HCT116 (cell line): ENCODE data around the gene ADGRL3. TPM values are rescaled to one million over a fixed set of nuclear protein-coding genes. Genes with fewer than 3 reads are reported as not detected.

Experiments used
- ATAC-seq: fragments of 200-7000 bp; cut with Tn5 transposase; 2 replicates; pipeline ENCODE4 v1.9.1; 2020; ENCODE audit warnings: mild to moderate bottlenecking, moderate library complexity
- BruUV-seq: library from RNA; stranded (reverse); fragments of 400-500 nt; replicated peaks from 2 replicates; lab custom pipeline; 2021; lab: Mats Ljungman, UMichigan
- CTCF ChIA-PET: fragments of 300-600 bp; sonication (Branson Sonifier 250); formaldehyde crosslinking; loops from one replicate; lab custom pipeline; 2021; ENCODE audit warnings: antibody characterized with exemption; lab: Charles Lee
- POLR2A ChIA-PET: fragments of 300-600, 350-600 bp; sonication (Branson Sonifier 250); formaldehyde crosslinking; loops from one replicate; lab custom pipeline; 2021; ENCODE audit warnings: antibody characterized with exemption; lab: Charles Lee
- RAD21 ChIA-PET, 2 experiments: fragments of 300-600 bp; sonication (Branson Sonifier 250); formaldehyde crosslinking; loops; one replicate each; lab custom pipeline; 2023; ENCODE audit warnings: low total read pairs in 2 of 2; ENCODE audit not compliant: uncharacterized antibody in 2 of 2, unreplicated experiment in 2 of 2, low non-redundant PET in 1 of 2; lab: Charles Lee
- DNase-seq: peaks from one replicate; pipeline ENCODE4 v3.0.0-alpha.2; 2010; ENCODE audit warnings: low read depth, low spot score
- H2AFZ ChIP-seq: fragments of 200-600 bp; shearing (Covaris generic), sonication (generic); 2 replicates; pipeline ENCODE4 v1.6.1; 2017; ENCODE audit warnings: low read depth, mixed run types, mixed read lengths, antibody characterized with exemption, low read length; ENCODE audit not compliant: poor library complexity, severe bottlenecking
- H3K27ac ChIP-seq: 2 replicates; pipeline ENCODE4 v1.5.1; 2012; ENCODE audit warnings: low read depth, low read length
- H3K27me3 ChIP-seq: fragments of 200-600 bp; sonication (generic); 2 replicates; pipeline ENCODE4 v1.6.1; 2016; ENCODE audit warnings: mixed run types, low read length, mixed read lengths; ENCODE audit not compliant: insufficient read depth
- H3K36me3 ChIP-seq, 2 experiments: fragments of 200-500 bp in 1 of 2; fragments of 200-600 bp in 1 of 2; sonication (Bioruptor generic) in 1 of 2; sonication (generic) in 1 of 2; 2 replicates each; pipeline versions ENCODE4 v1.5.1 to v1.6.1; 2014 to 2016; ENCODE audit warnings: low read length in 2 of 2, inconsistent platforms in 1 of 2, mixed read lengths in 1 of 2, mixed run types in 1 of 2; ENCODE audit not compliant: insufficient read depth in 2 of 2, control insufficient read depth in 1 of 2
- H3K4me1 ChIP-seq, 2 experiments: fragments of 200-600 bp in 1 of 2; sonication (generic) in 1 of 2; 2 replicates each; pipeline versions ENCODE4 v1.5.1 to v1.6.1; 2012 to 2017; ENCODE audit warnings: low read length in 2 of 2, inconsistent platforms in 1 of 2, mild to moderate bottlenecking in 1 of 2, mixed read lengths in 1 of 2, mixed run types in 1 of 2, moderate library complexity in 1 of 2; ENCODE audit not compliant: insufficient read depth in 2 of 2, control insufficient read depth in 1 of 2
- H3K4me2 ChIP-seq: fragments of 200-600 bp; sonication (generic); 2 replicates; pipeline ENCODE4 v1.6.1; 2017; ENCODE audit warnings: mixed run types, low read length, mixed read lengths
- H3K4me3 ChIP-seq, 2 experiments: fragments of 200-600 bp in 1 of 2; sonication (generic) in 1 of 2; replicated peaks in 1 of 2; 2 replicates each; pipeline ENCODE4 v1.5.1; 2011 to 2016; ENCODE audit warnings: low read length in 2 of 2, control low read depth in 1 of 2, low read depth in 1 of 2, mild to moderate bottlenecking in 1 of 2, mixed read lengths in 1 of 2, mixed run types in 1 of 2
- H3K79me2 ChIP-seq: fragments of 200-600 bp; sonication (generic); 2 replicates; pipeline ENCODE4 v1.6.1; 2017; ENCODE audit warnings: mild to moderate bottlenecking, mixed run types, low read length, moderate library complexity, mixed read lengths; ENCODE audit not compliant: insufficient read depth
- H3K9ac ChIP-seq: fragments of 200-600 bp; sonication (generic); 2 replicates; pipeline ENCODE4 v1.6.1; 2016; ENCODE audit warnings: low read length, mixed read lengths
- H3K9me2 ChIP-seq: fragments of 200-600 bp; sonication (generic), shearing (Covaris generic); 2 replicates; pipeline ENCODE4 v1.6.1; 2017; ENCODE audit warnings: mixed run types, mild to moderate bottlenecking, moderate library complexity; ENCODE audit not compliant: insufficient read depth
- H3K9me3 ChIP-seq, 2 experiments: fragments of 200-500 bp in 1 of 2; fragments of 200-600 bp in 1 of 2; sonication (Bioruptor generic) in 1 of 2; sonication (generic) in 1 of 2; 2 replicates each; pipeline ENCODE4 v1.6.1; 2014 to 2017; ENCODE audit warnings: low read length in 2 of 2, mixed read lengths in 2 of 2, inconsistent platforms in 1 of 2, low read depth in 1 of 2, mild to moderate bottlenecking in 1 of 2, mixed run types in 1 of 2, moderate library complexity in 1 of 2; ENCODE audit not compliant: control insufficient read depth in 1 of 2, insufficient read depth in 1 of 2
- H4K20me1 ChIP-seq: fragments of 200-600 bp; sonication (generic), shearing (Covaris generic); 2 replicates; pipeline ENCODE4 v1.6.1; 2017; ENCODE audit warnings: mixed run types, mild to moderate bottlenecking, moderate library complexity; ENCODE audit not compliant: insufficient read depth
- CBX3 ChIP-seq: IDR thresholded peaks from 2 replicates; pipeline ENCODE4 v1.6.1; 2012; ENCODE audit warnings: low read depth
- CEBPB ChIP-seq: IDR thresholded peaks from 2 replicates; pipeline ENCODE4 v1.6.1; 2012; ENCODE audit warnings: low read depth
- EGR1 ChIP-seq: IDR thresholded peaks from 2 replicates; pipeline ENCODE4 v1.6.1; 2012; ENCODE audit warnings: low read depth
- ELF1 ChIP-seq: IDR thresholded peaks from 2 replicates; pipeline ENCODE4 v1.6.1; 2012; ENCODE audit warnings: low read depth, borderline replicate concordance
- EZH2 ChIP-seq: fragments of 200-600 bp; sonication (generic); IDR thresholded peaks from 2 replicates; pipeline ENCODE4 v1.6.1; 2017; ENCODE audit warnings: antibody characterized with exemption, mixed run types
- EZH2phosphoT487 ChIP-seq: fragments of 200-600 bp; IDR thresholded peaks from 2 replicates; pipeline ENCODE4 v1.6.1; 2018; ENCODE audit warnings: antibody characterized with exemption, borderline replicate concordance
- FOSL1 ChIP-seq: IDR thresholded peaks from 2 replicates; pipeline ENCODE4 v1.6.1; 2012; ENCODE audit warnings: low read depth
- POLR2A ChIP-seq: IDR thresholded peaks from 2 replicates; pipeline ENCODE4 v1.7.0; 2011; ENCODE audit warnings: borderline replicate concordance; ENCODE audit not compliant: insufficient read depth, insufficient read length; ENCODE audit errors: extremely low read depth
- POLR2AphosphoS5 ChIP-seq: IDR thresholded peaks from 2 replicates; pipeline ENCODE4 v1.6.1; 2011; ENCODE audit warnings: mild to moderate bottlenecking, low read depth, low read length, moderate library complexity
- RAD21 ChIP-seq: IDR thresholded peaks from 2 replicates; pipeline ENCODE4 v1.6.1; 2012; ENCODE audit warnings: low read depth, mild to moderate bottlenecking
- SRF ChIP-seq: IDR thresholded peaks from 2 replicates; pipeline ENCODE4 v1.6.1; 2012; ENCODE audit warnings: low read depth
- TCF7L2 ChIP-seq: IDR thresholded peaks from 2 replicates; pipeline ENCODE4 v1.7.0; 2011; ENCODE audit warnings: borderline replicate concordance, inconsistent platforms; ENCODE audit not compliant: insufficient read depth, insufficient read length; ENCODE audit errors: extremely low read depth
- YY1 ChIP-seq: IDR thresholded peaks from 2 replicates; pipeline ENCODE4 v1.6.1; 2011; ENCODE audit warnings: low read length, low read depth, moderate library complexity, mild to moderate bottlenecking; ENCODE audit not compliant: insufficient replicate concordance; ENCODE audit errors: extremely low read depth
- ZFX ChIP-seq: fragments of 450-650 bp; IDR thresholded peaks from 2 replicates; pipeline ENCODE4 v1.6.1; 2017
- ZNF274 ChIP-seq: fragments of 200-500 bp; sonication (Bioruptor generic); IDR thresholded peaks from 2 replicates; pipeline ENCODE4 v1.6.1; 2014; ENCODE audit warnings: mild to moderate bottlenecking, low read depth, low read length, inconsistent platforms
- intact Hi-C: fragments of 100-400 bp; cut with micrococcal nuclease; formaldehyde crosslinking; loops from 2 replicates; pipeline ENCODE4 v1.10.0; 2022
- total RNA-seq: library from RNA; stranded (reverse); gene quantifications from one replicate; pipeline ENCODE4 v1.2.1, GENCODE V29; 2021; ENCODE audit not compliant: unreplicated experiment
- TF ChIP-seq, protein P1 (sequence below): IDR thresholded peaks from 2 replicates; pipeline ENCODE4 v1.6.1; 2011; ENCODE audit warnings: mild to moderate bottlenecking, low read length, moderate library complexity; ENCODE audit not compliant: insufficient replicate concordance; ENCODE audit errors: extremely low read depth
- TF ChIP-seq, protein P2 (sequence below): IDR thresholded peaks from 2 replicates; pipeline ENCODE4 v1.6.1; 2012
- TF ChIP-seq, protein P3 (sequence below): IDR thresholded peaks from 2 replicates; pipeline ENCODE4 v1.6.1; 2012; ENCODE audit warnings: low read depth
- TF ChIP-seq, protein P4 (sequence below), 3 experiments: fragments of 200-600 bp in 1 of 3; sonication (generic) in 1 of 3; IDR thresholded peaks in 2 of 3; conservative IDR thresholded peaks in 1 of 3; 2 replicates each; pipeline ENCODE4 v1.5.1; 2012 to 2017; ENCODE audit warnings: low read depth in 2 of 3, low read length in 2 of 3, antibody characterized with exemption in 1 of 3, borderline replicate concordance in 1 of 3, control low read depth in 1 of 3, mild to moderate bottlenecking in 1 of 3, mixed read lengths in 1 of 3, mixed run types in 1 of 3, moderate library complexity in 1 of 3; ENCODE audit not compliant: insufficient read depth in 1 of 3

The ADGRL3 gene
- total RNA-seq, 1 experiment from 2014 or later: not detected

DNA sequence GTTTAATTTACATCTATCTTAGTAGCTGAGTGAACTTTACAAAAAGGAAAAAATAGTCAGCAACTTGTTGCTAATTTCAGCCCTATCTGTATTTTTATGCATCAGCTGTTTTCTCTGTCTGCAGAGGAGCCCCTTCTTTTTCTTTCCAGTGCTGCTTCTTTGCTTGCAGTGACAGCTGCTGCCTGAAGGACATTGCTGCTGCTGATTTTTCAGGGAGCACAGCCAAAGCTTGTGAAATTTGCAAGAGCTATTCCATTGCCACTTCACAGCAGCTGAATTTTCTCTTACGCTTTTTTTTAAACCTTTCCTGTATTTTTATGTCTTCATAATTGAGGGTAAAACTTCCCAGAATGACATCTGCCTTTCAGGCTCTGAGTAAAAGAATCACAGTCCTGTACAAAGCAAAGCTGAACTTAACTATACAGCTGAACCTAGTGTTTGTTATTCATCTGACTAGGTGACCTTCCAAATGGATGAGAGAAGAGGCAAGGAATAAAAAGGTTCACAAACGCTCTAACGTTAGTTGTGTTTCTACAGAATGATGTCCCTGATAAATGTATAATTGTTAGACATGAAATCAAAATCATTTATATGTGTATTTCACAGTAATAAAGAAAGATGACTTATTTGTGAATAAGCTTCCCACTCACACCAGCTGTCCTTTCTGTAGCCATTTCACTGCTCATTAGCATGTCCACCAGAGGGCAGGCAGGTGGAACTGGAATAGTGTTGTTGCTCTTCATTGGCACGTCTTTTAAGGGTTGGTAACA is 541.4 kb downstream of the ADGRL3 start:
- H3K36me3 ChIP-seq: no peaks in the 10 kb centered on the region
- no peaks in the 10 kb centered on the region for H4K20me1 ChIP-seq
- DNase-seq (no peak), ATAC-seq (no peak)
- no peaks in the 10 kb centered on the region for H3K4me1 ChIP-seq
- no peak overlapping the region for H3K27ac ChIP-seq
- H2AFZ ChIP-seq: no peak overlapping the region
- RAD21 ChIA-PET: no interaction called here
- no peak overlapping the region for H3K4me3 ChIP-seq
- no peaks in the 10 kb centered on the region for H3K79me2 ChIP-seq
- H3K4me2 ChIP-seq: no peak overlapping the region
- POLR2A ChIA-PET: no interaction called here
- BruUV-seq: no TSS peak
- peaks cover 0 to 17% of the 10 kb centered on the region in 2 experiments; a peak in 3 of 4 replicates for H3K9me3 ChIP-seq
- CTCF ChIA-PET: no interaction called here
- no peaks in the 10 kb centered on the region for H3K27me3 ChIP-seq
- no peaks in the 10 kb centered on the region for H3K9me2 ChIP-seq
- H3K9ac ChIP-seq: no peak overlapping the region
- TF ChIP-seq EZH2phosphoT487 (no peak), EZH2 (no peak), YY1 (no peak), CBX3 (no peak), POLR2A (no peak), TCF7L2 (no peak), CEBPB (no peak), RAD21 (no peak), ZFX (no peak), FOSL1 (no peak), POLR2AphosphoS5 (no peak), EGR1 (no peak), SRF (no peak), ELF1 (no peak), ZNF274 (no peak)
- TF ChIP-seq, protein P1, sequence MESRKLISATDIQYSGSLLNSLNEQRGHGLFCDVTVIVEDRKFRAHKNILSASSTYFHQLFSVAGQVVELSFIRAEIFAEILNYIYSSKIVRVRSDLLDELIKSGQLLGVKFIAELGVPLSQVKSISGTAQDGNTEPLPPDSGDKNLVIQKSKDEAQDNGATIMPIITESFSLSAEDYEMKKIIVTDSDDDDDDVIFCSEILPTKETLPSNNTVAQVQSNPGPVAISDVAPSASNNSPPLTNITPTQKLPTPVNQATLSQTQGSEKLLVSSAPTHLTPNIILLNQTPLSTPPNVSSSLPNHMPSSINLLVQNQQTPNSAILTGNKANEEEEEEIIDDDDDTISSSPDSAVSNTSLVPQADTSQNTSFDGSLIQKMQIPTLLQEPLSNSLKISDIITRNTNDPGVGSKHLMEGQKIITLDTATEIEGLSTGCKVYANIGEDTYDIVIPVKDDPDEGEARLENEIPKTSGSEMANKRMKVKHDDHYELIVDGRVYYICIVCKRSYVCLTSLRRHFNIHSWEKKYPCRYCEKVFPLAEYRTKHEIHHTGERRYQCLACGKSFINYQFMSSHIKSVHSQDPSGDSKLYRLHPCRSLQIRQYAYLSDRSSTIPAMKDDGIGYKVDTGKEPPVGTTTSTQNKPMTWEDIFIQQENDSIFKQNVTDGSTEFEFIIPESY: no peak
- TF ChIP-seq, protein P2, sequence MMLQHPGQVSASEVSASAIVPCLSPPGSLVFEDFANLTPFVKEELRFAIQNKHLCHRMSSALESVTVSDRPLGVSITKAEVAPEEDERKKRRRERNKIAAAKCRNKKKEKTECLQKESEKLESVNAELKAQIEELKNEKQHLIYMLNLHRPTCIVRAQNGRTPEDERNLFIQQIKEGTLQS: no peak
- TF ChIP-seq, protein P3, sequence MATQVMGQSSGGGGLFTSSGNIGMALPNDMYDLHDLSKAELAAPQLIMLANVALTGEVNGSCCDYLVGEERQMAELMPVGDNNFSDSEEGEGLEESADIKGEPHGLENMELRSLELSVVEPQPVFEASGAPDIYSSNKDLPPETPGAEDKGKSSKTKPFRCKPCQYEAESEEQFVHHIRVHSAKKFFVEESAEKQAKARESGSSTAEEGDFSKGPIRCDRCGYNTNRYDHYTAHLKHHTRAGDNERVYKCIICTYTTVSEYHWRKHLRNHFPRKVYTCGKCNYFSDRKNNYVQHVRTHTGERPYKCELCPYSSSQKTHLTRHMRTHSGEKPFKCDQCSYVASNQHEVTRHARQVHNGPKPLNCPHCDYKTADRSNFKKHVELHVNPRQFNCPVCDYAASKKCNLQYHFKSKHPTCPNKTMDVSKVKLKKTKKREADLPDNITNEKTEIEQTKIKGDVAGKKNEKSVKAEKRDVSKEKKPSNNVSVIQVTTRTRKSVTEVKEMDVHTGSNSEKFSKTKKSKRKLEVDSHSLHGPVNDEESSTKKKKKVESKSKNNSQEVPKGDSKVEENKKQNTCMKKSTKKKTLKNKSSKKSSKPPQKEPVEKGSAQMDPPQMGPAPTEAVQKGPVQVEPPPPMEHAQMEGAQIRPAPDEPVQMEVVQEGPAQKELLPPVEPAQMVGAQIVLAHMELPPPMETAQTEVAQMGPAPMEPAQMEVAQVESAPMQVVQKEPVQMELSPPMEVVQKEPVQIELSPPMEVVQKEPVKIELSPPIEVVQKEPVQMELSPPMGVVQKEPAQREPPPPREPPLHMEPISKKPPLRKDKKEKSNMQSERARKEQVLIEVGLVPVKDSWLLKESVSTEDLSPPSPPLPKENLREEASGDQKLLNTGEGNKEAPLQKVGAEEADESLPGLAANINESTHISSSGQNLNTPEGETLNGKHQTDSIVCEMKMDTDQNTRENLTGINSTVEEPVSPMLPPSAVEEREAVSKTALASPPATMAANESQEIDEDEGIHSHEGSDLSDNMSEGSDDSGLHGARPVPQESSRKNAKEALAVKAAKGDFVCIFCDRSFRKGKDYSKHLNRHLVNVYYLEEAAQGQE: no peak
- TF ChIP-seq, protein P4, sequence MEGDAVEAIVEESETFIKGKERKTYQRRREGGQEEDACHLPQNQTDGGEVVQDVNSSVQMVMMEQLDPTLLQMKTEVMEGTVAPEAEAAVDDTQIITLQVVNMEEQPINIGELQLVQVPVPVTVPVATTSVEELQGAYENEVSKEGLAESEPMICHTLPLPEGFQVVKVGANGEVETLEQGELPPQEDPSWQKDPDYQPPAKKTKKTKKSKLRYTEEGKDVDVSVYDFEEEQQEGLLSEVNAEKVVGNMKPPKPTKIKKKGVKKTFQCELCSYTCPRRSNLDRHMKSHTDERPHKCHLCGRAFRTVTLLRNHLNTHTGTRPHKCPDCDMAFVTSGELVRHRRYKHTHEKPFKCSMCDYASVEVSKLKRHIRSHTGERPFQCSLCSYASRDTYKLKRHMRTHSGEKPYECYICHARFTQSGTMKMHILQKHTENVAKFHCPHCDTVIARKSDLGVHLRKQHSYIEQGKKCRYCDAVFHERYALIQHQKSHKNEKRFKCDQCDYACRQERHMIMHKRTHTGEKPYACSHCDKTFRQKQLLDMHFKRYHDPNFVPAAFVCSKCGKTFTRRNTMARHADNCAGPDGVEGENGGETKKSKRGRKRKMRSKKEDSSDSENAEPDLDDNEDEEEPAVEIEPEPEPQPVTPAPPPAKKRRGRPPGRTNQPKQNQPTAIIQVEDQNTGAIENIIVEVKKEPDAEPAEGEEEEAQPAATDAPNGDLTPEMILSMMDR (IDR thresholded peaks at IDR 0.05 in 2 of 3, conservative IDR thresholded peaks at IDR 0.05 in 1 of 3; ENCODE audit: borderline replicate concordance in 1 of 3, insufficient read depth in 1 of 3, low read depth in 2 of 3, low read length in 2 of 3): no peak; a peak in 1 of 6 replicates
- intact Hi-C loops: no loop called here
